CD4-positive, alpha-beta T cell treated with Interleukin-15 for 1 hour (primary cell): ENCODE data around the gene MAML2.

Experiments
- DNase-seq: peaks from one replicate; pipeline ENCODE4 v3.0.0-alpha.2; 2020

MAML2 gene

GRCh38 chr11:96149743-96150555 lies 193.0 kb downstream of the MAML2 start:
- no peak for DNase-seq

- no peak for DNase-seq
Measured at GRCh38 chr11:96147906-96148486, 195.0 kb downstream of the MAML2 start.

- DNase-seq, result no peak
Measured at GRCh38 chr11:96147186-96147585, 195.8 kb downstream of the MAML2 start.

GRCh38 chr11:96146765-96147164 lies 196.2 kb downstream of the MAML2 start:
- DNase-seq, result no peak

- DNase-seq, result no peak
Measured at GRCh38 chr11:96145163-96145585, 197.8 kb downstream of the MAML2 start.

GRCh38 chr11:96144553-96144952 lies 198.4 kb downstream of the MAML2 start:
- DNase-seq, result no peak

- no peak for DNase-seq
Measured at GRCh38 chr11:96143041-96143521, 199.9 kb downstream of the MAML2 start.

- no peak for DNase-seq
Measured at GRCh38 chr11:96141626-96142025, 201.4 kb downstream of the MAML2 start.

GRCh38 chr11:96139691-96140090 lies 203.3 kb downstream of the MAML2 start:
- DNase-seq, result no peak

GRCh38 chr11:96137373-96137772 lies 205.6 kb downstream of the MAML2 start:
- DNase-seq, result no peak

GRCh38 chr11:96136613-96137298 lies 206.2 kb downstream of the MAML2 start:
- no peak for DNase-seq

GRCh38 chr11:96134602-96135001 lies 208.4 kb downstream of the MAML2 start:
- no peak for DNase-seq

- DNase-seq, result no peak
Measured at GRCh38 chr11:96132437-96132836, 210.6 kb downstream of the MAML2 start.

GRCh38 chr11:96130061-96130620 lies 212.9 kb downstream of the MAML2 start:
- DNase-seq, result no peak

GRCh38 chr11:96127596-96127959 lies 215.4 kb downstream of the MAML2 start:
- no peak for DNase-seq

GRCh38 chr11:96126917-96127595 lies 215.9 kb downstream of the MAML2 start:
- DNase-seq, result no peak

- DNase-seq, result no peak
Measured at GRCh38 chr11:96125400-96125799, 217.6 kb downstream of the MAML2 start.

GRCh38 chr11:96124155-96124554 lies 218.8 kb downstream of the MAML2 start:
- no peak for DNase-seq

GRCh38 chr11:96123301-96123700 lies 219.7 kb downstream of the MAML2 start:
- no peak for DNase-seq

- DNase-seq, result no peak
Measured at GRCh38 chr11:96122601-96123074, 220.4 kb downstream of the MAML2 start.

GRCh38 chr11:96119211-96119610 lies 223.8 kb downstream of the MAML2 start:
- no peak for DNase-seq

GRCh38 chr11:96116376-96116775 lies 226.6 kb downstream of the MAML2 start:
- no peak for DNase-seq
